Breast epithelium (tissue), 4 donors: Measurements from ENCODE around the gene GSTM3. TPM values are rescaled to one million over a fixed set of nuclear protein-coding genes. Genes with fewer than 3 reads are reported as not detected.

ENCODE experiments used
- DNase-seq, 2 donors: peaks; one replicate each; pipeline ENCODE4 v3.0.0-alpha.2; 2019; ENCODE audit warnings: low spot score in 2 of 2
- H3K27ac ChIP-seq, 2 donors: fragments of 200-600 bp; sonication (generic) in 1 of 2; one replicate each; pipeline ENCODE4 v1.5.1; 2016 to 2019; ENCODE audit warnings: mild to moderate bottlenecking in 1 of 2
- H3K27me3 ChIP-seq, 2 donors: fragments of 200-600 bp; sonication (generic) in 1 of 2; one replicate each; pipeline versions ENCODE4 v1.5.1 to v1.6.0; 2017 to 2019; ENCODE audit warnings: control low read depth in 1 of 2, mild to moderate bottlenecking in 1 of 2
- H3K36me3 ChIP-seq: fragments of 200-600 bp; one replicate; pipeline ENCODE4 v1.5.1; 2019
- H3K4me1 ChIP-seq, 2 donors: fragments of 200-600 bp; sonication (generic); one replicate each; pipeline ENCODE4 v1.5.1; 2016 to 2019; ENCODE audit warnings: control low read depth in 1 of 2
- H3K4me3 ChIP-seq, 3 donors: fragments of 200-600 bp; sonication (generic); 1 replicate in 2 of 3; 2 replicates in 1 of 3; pipeline ENCODE4 v1.5.1; 2016 to 2019; ENCODE audit warnings: mild to moderate bottlenecking in 3 of 3, moderate library complexity in 2 of 3
- H3K9me3 ChIP-seq, 2 donors: fragments of 200-600 bp; sonication (generic) in 1 of 2; one replicate each; pipeline ENCODE4 v1.5.1; 2016 to 2019; ENCODE audit warnings: control low read depth in 1 of 2
- POLR2A ChIP-seq: fragments of 450-650 bp; IDR thresholded peaks from one replicate; pipeline ENCODE4 v1.6.1; 2016; ENCODE audit warnings: antibody characterized with exemption, mild to moderate bottlenecking, moderate library complexity
- POLR2AphosphoS5 ChIP-seq, 3 donors: sonication (generic); formaldehyde crosslinking; IDR thresholded peaks; one replicate each; pipeline ENCODE4 v1.6.1; 2017; ENCODE audit warnings: antibody characterized with exemption in 3 of 3
- intact Hi-C: fragments of 100-400 bp; cut with DNase I; formaldehyde crosslinking; loops from one replicate; pipeline ENCODE4 v1.15.1; 2023; ENCODE audit warnings: low total_unique reads
- total RNA-seq, 3 donors: library from RNA; depleted of rRNA; stranded (reverse); fragments of >200 nt; gene quantifications; one replicate each; pipeline ENCODE4 v1.1.0, GENCODE V29; 2016
- TF ChIP-seq, protein P1 (sequence below), 3 donors: fragments of 450-650 bp; IDR thresholded peaks; one replicate each; pipeline ENCODE4 v1.5.1; 2016 to 2017; ENCODE audit warnings: antibody characterized with exemption in 3 of 3, mild to moderate bottlenecking in 3 of 3, moderate library complexity in 3 of 3

Gene GSTM3
- total RNA-seq, 3 donors from 2014 or later, result 40.0 to 226 (median 105) TPM

- H3K9me3 ChIP-seq, result no peaks in the 10 kb centered on the region
- H3K36me3 ChIP-seq, result no peaks in the 10 kb centered on the region
- no peak overlapping the region for H3K4me3 ChIP-seq
- H3K27me3 ChIP-seq, result no peaks in the 10 kb centered on the region
- no peak overlapping the region for H3K27ac ChIP-seq
- intact Hi-C loops, result no loop called here
- DNase-seq, result no peak
- no peaks in the 10 kb centered on the region for H3K4me1 ChIP-seq
- TF ChIP-seq POLR2A, result no peak
- TF ChIP-seq, protein P1, sequence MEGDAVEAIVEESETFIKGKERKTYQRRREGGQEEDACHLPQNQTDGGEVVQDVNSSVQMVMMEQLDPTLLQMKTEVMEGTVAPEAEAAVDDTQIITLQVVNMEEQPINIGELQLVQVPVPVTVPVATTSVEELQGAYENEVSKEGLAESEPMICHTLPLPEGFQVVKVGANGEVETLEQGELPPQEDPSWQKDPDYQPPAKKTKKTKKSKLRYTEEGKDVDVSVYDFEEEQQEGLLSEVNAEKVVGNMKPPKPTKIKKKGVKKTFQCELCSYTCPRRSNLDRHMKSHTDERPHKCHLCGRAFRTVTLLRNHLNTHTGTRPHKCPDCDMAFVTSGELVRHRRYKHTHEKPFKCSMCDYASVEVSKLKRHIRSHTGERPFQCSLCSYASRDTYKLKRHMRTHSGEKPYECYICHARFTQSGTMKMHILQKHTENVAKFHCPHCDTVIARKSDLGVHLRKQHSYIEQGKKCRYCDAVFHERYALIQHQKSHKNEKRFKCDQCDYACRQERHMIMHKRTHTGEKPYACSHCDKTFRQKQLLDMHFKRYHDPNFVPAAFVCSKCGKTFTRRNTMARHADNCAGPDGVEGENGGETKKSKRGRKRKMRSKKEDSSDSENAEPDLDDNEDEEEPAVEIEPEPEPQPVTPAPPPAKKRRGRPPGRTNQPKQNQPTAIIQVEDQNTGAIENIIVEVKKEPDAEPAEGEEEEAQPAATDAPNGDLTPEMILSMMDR (IDR thresholded peaks at IDR 0.05), result no peak
- no peak for TF ChIP-seq POLR2AphosphoS5 (IDR thresholded peaks at IDR 0.05)
Observed at GRCh38 chr1:109726007-109726406, 14.8 kb downstream of the GSTM3 start.

GRCh38 chr1:109725510-109725909 is 15.3 kb downstream of the GSTM3 start:
- intact Hi-C loops, result no loop called here
- H3K9me3 ChIP-seq, result no peaks in the 10 kb centered on the region
- DNase-seq, result no peak

GRCh38 chr1:109724933-109725332 is 15.9 kb downstream of the GSTM3 start:
- Histone ChIP-seq H3K4me1 (no peaks in the 10 kb centered on the region), H3K27ac (no peak overlapping the region), H3K4me3 (no peak overlapping the region), H3K27me3 (no peaks in the 10 kb centered on the region), H3K36me3 (no peaks in the 10 kb centered on the region), H3K9me3 (no peaks in the 10 kb centered on the region)
- TF ChIP-seq, protein P1 (IDR thresholded peaks at IDR 0.05), result no peak
- TF ChIP-seq POLR2A, result no peak
- no peak for TF ChIP-seq POLR2AphosphoS5 (IDR thresholded peaks at IDR 0.05)
- intact Hi-C loops, result no loop called here
- no peak for DNase-seq

More at GRCh38 chr1:109725510-109725909, 15.3 kb downstream of the GSTM3 start:
- H3K27ac ChIP-seq, result no peak overlapping the region
- TF ChIP-seq POLR2A (no peak), POLR2AphosphoS5 (IDR thresholded peaks at IDR 0.05) (no peak)
- TF ChIP-seq, protein P1 (IDR thresholded peaks at IDR 0.05), result no peak
- no peaks in the 10 kb centered on the region for H3K4me1 ChIP-seq
- no peaks in the 10 kb centered on the region for H3K27me3 ChIP-seq
- no peak overlapping the region for H3K4me3 ChIP-seq
- no peaks in the 10 kb centered on the region for H3K36me3 ChIP-seq

DNA sequence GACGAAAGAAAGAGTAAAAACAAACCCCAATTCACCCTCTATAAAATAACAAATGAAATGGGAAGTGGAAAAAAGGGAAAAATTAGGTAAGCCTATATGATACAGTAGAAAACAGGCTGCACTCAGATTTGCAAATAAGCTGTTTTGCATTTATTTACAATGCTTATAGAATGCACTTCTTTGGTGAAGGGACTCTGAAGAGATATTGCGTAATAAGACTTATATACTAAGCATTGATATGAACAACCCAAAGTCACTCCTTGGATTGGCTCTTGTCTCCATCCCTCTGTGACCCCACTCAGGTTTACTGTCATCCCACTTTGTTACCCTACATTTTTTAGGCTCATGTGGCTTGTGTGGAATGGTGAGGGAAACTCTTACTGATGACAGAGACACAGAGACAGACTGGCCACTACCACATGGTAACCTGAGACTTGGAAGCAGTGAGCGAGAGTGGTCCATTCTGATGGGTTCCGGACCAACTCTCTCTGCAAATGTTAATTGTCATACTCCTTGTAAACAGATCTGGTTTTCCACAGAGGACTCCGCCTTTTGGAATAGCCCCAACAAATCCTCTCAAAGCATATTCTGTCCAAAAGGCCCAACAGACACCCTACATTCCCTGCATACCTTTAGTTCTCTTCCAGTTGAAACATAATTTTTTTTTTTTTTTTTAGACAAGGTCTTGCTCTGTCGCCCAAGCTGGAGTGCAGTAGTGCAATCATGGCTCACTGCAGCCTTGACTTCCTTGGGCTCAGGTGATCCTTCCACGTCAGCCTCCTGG is 17.7 kb downstream of the GSTM3 start:
- no peak overlapping the region for H3K4me3 ChIP-seq
- DNase-seq, result no peak
- no peaks in the 10 kb centered on the region for H3K4me1 ChIP-seq
- intact Hi-C loops, result no loop called here
- H3K9me3 ChIP-seq, result no peaks in the 10 kb centered on the region
- H3K27ac ChIP-seq, result no peak overlapping the region
- TF ChIP-seq POLR2A (no peak), POLR2AphosphoS5 (IDR thresholded peaks at IDR 0.05) (no peak)
- TF ChIP-seq, protein P1 (IDR thresholded peaks at IDR 0.05), result no peak
- no peaks in the 10 kb centered on the region for H3K36me3 ChIP-seq
- H3K27me3 ChIP-seq, result no peaks in the 10 kb centered on the region

- Histone ChIP-seq H3K4me1 (no peaks in the 10 kb centered on the region), H3K36me3 (no peaks in the 10 kb centered on the region), H3K4me3 (no peak overlapping the region), H3K27ac (no peak overlapping the region), H3K9me3 (no peaks in the 10 kb centered on the region), H3K27me3 (no peaks in the 10 kb centered on the region)
- intact Hi-C loops, result no loop called here
- no peak for TF ChIP-seq POLR2A
- no peak for TF ChIP-seq POLR2AphosphoS5 (IDR thresholded peaks at IDR 0.05)
- TF ChIP-seq, protein P1 (IDR thresholded peaks at IDR 0.05), result no peak
- DNase-seq, result no peak
Observed at GRCh38 chr1:109721971-109722370, 18.9 kb downstream of the GSTM3 start.
